RWPE2 (cell line): Measurements from ENCODE around the gene ZFP1.

Experiments
- ATAC-seq: fragments of 200-7000 bp; cut with Tn5 transposase; 3 replicates; pipeline ENCODE4 v1.9.1; 2021; ENCODE audit warnings: low read depth
- DNase-seq: peaks from one replicate; pipeline ENCODE4 v3.0.0-alpha.2; 2020; ENCODE audit warnings: low spot score
- H3K27ac ChIP-seq: fragments of 450-650 bp; 2 replicates; pipeline ENCODE4 v1.5.1; 2017; ENCODE audit warnings: mild to moderate bottlenecking; ENCODE audit not compliant: poor library complexity, severe bottlenecking
- H3K27me3 ChIP-seq: fragments of 250-450 bp; sonication (Bioruptor Pico); 2 replicates; pipeline ENCODE4 v1.5.1; 2021; ENCODE audit warnings: mild to moderate bottlenecking, moderate library complexity; ENCODE audit not compliant: insufficient read depth, poor library complexity, severe bottlenecking
- H3K36me3 ChIP-seq: fragments of 250-450 bp; sonication (Bioruptor Pico); 2 replicates; pipeline ENCODE4 v1.5.1; 2020; ENCODE audit warnings: low read depth, mild to moderate bottlenecking, moderate library complexity
- H3K4me1 ChIP-seq: fragments of 250-450 bp; sonication (Bioruptor Pico); 2 replicates; pipeline ENCODE4 v1.5.1; 2021; ENCODE audit warnings: mild to moderate bottlenecking, moderate library complexity; ENCODE audit not compliant: insufficient read depth, poor library complexity, severe bottlenecking
- H3K4me3 ChIP-seq: fragments of 250-450 bp; sonication (Bioruptor Pico); 2 replicates; pipeline ENCODE4 v1.5.1; 2021; ENCODE audit warnings: mild to moderate bottlenecking, moderate library complexity; ENCODE audit not compliant: severe bottlenecking
- H3K9me3 ChIP-seq: fragments of 250-450 bp; sonication (Bioruptor Pico); 2 replicates; pipeline ENCODE4 v1.5.1; 2021; ENCODE audit warnings: mild to moderate bottlenecking, moderate library complexity; ENCODE audit not compliant: severe bottlenecking
- CTCF ChIP-seq: fragments of 450-650 bp; IDR thresholded peaks from one replicate; pipeline ENCODE4 v1.5.1; 2017; ENCODE audit warnings: mild to moderate bottlenecking, moderate library complexity; ENCODE audit not compliant: poor library complexity, severe bottlenecking

The ZFP1 gene

GRCh38 chr16:75152635-75153034 lies 4.3 kb downstream of the ZFP1 start:
- no peak for TF ChIP-seq CTCF

GRCh38 chr16:75160386-75160785 lies 12.1 kb downstream of the ZFP1 start:
- peaks cover 50% of the 10 kb centered on the region for H3K36me3 ChIP-seq
- ATAC-seq (no peak), DNase-seq (no peak)
- H3K4me3 ChIP-seq = no peak overlapping the region
- TF ChIP-seq CTCF = no peak
- H3K27me3 ChIP-seq = no peaks in the 10 kb centered on the region
- H3K9me3 ChIP-seq = peaks cover 4% of the 10 kb centered on the region
- H3K4me1 ChIP-seq = no peaks in the 10 kb centered on the region
- no peak overlapping the region for H3K27ac ChIP-seq

More at GRCh38 chr16:75152635-75153034, 4.3 kb downstream of the ZFP1 start:
- no peak overlapping the region for H3K27ac ChIP-seq
- no peak for DNase-seq
- H3K9me3 ChIP-seq = peaks cover 12% of the 10 kb centered on the region
- H3K4me3 ChIP-seq = no peak overlapping the region
- H3K36me3 ChIP-seq = peaks cover 38% of the 10 kb centered on the region
- no peak for ATAC-seq
- no peaks in the 10 kb centered on the region for H3K27me3 ChIP-seq
- H3K4me1 ChIP-seq = no peaks in the 10 kb centered on the region

- Histone ChIP-seq H3K27me3 (no peaks in the 10 kb centered on the region), H3K9me3 (peaks cover 60% of the 10 kb centered on the region), H3K4me1 (no peaks in the 10 kb centered on the region), H3K27ac (no peak overlapping the region), H3K36me3 (peaks cover 64% of the 10 kb centered on the region), H3K4me3 (no peak overlapping the region)
- no peak for ATAC-seq
- no peak for DNase-seq
- no peak for TF ChIP-seq CTCF
Observed at GRCh38 chr16:75169899-75170405, 21.6 kb downstream of the ZFP1 start.

GRCh38 chr16:75172578-75172977 lies 24.3 kb downstream of the ZFP1 start:
- ATAC-seq (no peak), DNase-seq (no peak)
- Histone ChIP-seq H3K4me1 (no peaks in the 10 kb centered on the region), H3K27me3 (no peaks in the 10 kb centered on the region), H3K9me3 (peaks cover 51% of the 10 kb centered on the region), H3K36me3 (peaks cover 41% of the 10 kb centered on the region), H3K27ac (no peak overlapping the region), H3K4me3 (no peak overlapping the region)
- TF ChIP-seq CTCF = no peak

GRCh38 chr16:75175074-75175473 lies 26.8 kb downstream of the ZFP1 start:
- no peak overlapping the region for H3K27ac ChIP-seq
- peaks cover 16% of the 10 kb centered on the region for H3K36me3 ChIP-seq
- H3K9me3 ChIP-seq = peaks cover 28% of the 10 kb centered on the region
- H3K4me3 ChIP-seq = no peak overlapping the region
- no peaks in the 10 kb centered on the region for H3K27me3 ChIP-seq
- H3K4me1 ChIP-seq = no peaks in the 10 kb centered on the region
- TF ChIP-seq CTCF = no peak
- DNase-seq (no peak), ATAC-seq (no peak)
